Measurements from ENCODE around the gene CCDC71. TPM values are rescaled to one million over a fixed set of nuclear protein-coding genes. Genes with fewer than 3 reads are reported as not detected.

The CCDC71 gene
- total and polyA plus RNA-seq, 2 of the 13 experiments (the other 11 are each of a cell fraction or from before 2014, with no cell fraction given), result 9.7 to 14.3 TPM

- TF ChIP-seq DBP (CRISPR knock-in tag; IDR thresholded peaks at IDR 0.05; ENCODE audit: not compliant biosample characterization), result no peak
- TF ChIP-seq ZNF747 (CRISPR knock-in tag; IDR thresholded peaks at IDR 0.05; ENCODE audit: borderline replicate concordance), result peak; percentile 76; the same call in 1 of the 2 replicates
- no peak for TF ChIP-seq ATM (IDR thresholded peaks at IDR 0.05; ENCODE audit: borderline replicate concordance)
- TF ChIP-seq ZNF841 (CRISPR knock-in tag; IDR thresholded peaks at IDR 0.05; ENCODE audit: borderline replicate concordance), result no peak
- no peak for TF ChIP-seq ZNF3 (CRISPR knock-in tag; IDR thresholded peaks at IDR 0.05)
- no peak for TF ChIP-seq RFX1 (IDR thresholded peaks at IDR 0.05)
- TF ChIP-seq ZNF224 (CRISPR knock-in tag; IDR thresholded peaks at IDR 0.05), result peak; percentile 70; the same call in 1 of the 2 replicates
- TF ChIP-seq ZNF678 (CRISPR knock-in tag; IDR thresholded peaks at IDR 0.05), result no peak
- no peak for TF ChIP-seq ZNF7 (CRISPR knock-in tag; IDR thresholded peaks at IDR 0.05)
- TF ChIP-seq CHD4 (IDR thresholded peaks at IDR 0.05; ENCODE audit: borderline replicate concordance, low read length), result no peak
- TF ChIP-seq REL (CRISPR knock-in tag; conservative IDR thresholded peaks at IDR 0.05), result peak; percentile 36; the same call in 1 of the 2 replicates
- TF ChIP-seq ZNF331 (CRISPR knock-in tag; IDR thresholded peaks at IDR 0.05), result peak; percentile 83
- no peak for TF ChIP-seq NFE2L2 (IDR thresholded peaks at IDR 0.05; ENCODE audit: low read length)
- no peak for TF ChIP-seq ZNF513 (CRISPR knock-in tag; conservative IDR thresholded peaks at IDR 0.05)
- TF ChIP-seq RNF2 (conservative IDR thresholded peaks at IDR 0.05; ENCODE audit: low read depth), result no peak
- peak; percentile 74; the same call in 1 of the 2 replicates for TF ChIP-seq ZBTB21 (CRISPR knock-in tag; IDR thresholded peaks at IDR 0.05)
- TF ChIP-seq, protein P1, sequence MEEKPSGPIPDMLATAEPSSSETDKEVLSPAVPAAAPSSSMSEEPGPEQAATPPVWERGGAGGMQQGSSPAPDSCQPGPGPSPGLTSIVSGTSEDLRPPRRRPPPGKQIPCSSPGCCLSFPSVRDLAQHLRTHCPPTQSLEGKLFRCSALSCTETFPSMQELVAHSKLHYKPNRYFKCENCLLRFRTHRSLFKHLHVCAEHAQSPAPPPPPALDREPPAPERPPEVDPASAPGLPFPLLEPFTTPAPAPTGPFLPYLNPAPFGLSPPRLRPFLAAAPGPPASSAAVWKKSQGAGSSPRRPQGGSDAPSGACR (CRISPR knock-in tag; IDR thresholded peaks at IDR 0.05), result no peak
- TF ChIP-seq, protein P2, sequence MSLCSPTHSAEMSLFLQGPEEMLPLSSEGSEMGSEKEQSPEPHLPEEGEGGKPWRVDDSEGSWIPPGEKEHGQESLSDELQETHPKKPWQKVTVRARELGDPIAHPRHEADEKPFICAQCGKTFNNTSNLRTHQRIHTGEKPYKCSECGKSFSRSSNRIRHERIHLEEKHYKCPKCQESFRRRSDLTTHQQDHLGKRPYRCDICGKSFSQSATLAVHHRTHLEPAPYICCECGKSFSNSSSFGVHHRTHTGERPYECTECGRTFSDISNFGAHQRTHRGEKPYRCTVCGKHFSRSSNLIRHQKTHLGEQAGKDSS (CRISPR knock-in tag; IDR thresholded peaks at IDR 0.05; ENCODE audit: borderline replicate concordance, low read depth), result no peak
- peak; percentile 74; the same call in 1 of the 2 replicates for TF ChIP-seq ZNF441 (CRISPR knock-in tag; IDR thresholded peaks at IDR 0.05; ENCODE audit: borderline replicate concordance)
- TF ChIP-seq SYNCRIP (IDR thresholded peaks at IDR 0.05; ENCODE audit: insufficient read depth, low read depth, low read length), result no peak
- TF ChIP-seq STAG1 (CRISPR knock-in tag; IDR thresholded peaks at IDR 0.05), result no peak
- TF ChIP-seq ZSCAN9 (CRISPR knock-in tag; IDR thresholded peaks at IDR 0.05; ENCODE audit: borderline replicate concordance), result peak; percentile 52; the same call in 1 of the 2 replicates
- peak; percentile 71; the same call in 1 of the 2 replicates for TF ChIP-seq ZNF788 (CRISPR knock-in tag; IDR thresholded peaks at IDR 0.05; ENCODE audit: borderline replicate concordance)
- no peak; the same call in 1 of the 2 replicates for TF ChIP-seq PBX2 (CRISPR knock-in tag; IDR thresholded peaks at IDR 0.05)
- no peak for TF ChIP-seq ZNF234 (CRISPR knock-in tag; conservative IDR thresholded peaks at IDR 0.05)
Observed at GRCh38 chr3:49120438-49121131, 45.5 kb downstream of the CCDC71 start, which contains the start of gene USP19 (continued).

All from HepG2 (cell line).